IMR-90 (cell line): ENCODE measurements around the gene GTSE1. TPM values are rescaled to one million over a fixed set of nuclear protein-coding genes. Genes with fewer than 3 reads are reported as not detected.

Experiments used
- ATAC-seq: fragments of 200-7000 bp; cut with Tn5 transposase; 2 replicates; pipeline ENCODE4 v1.9.1; 2020; ENCODE audit warnings: low read depth, mild to moderate bottlenecking, moderate library complexity
- BruUV-seq: library from RNA; stranded (reverse); fragments of 400-500 nt; replicated peaks from 2 replicates; lab custom pipeline; 2021; lab: Mats Ljungman, UMichigan
- CTCF ChIA-PET: fragments of 300-600 bp; formaldehyde crosslinking; extraction: SDS; loops from one replicate; lab custom pipeline; 2021; ENCODE audit warnings: antibody characterized with exemption; lab: Yijun Ruan, JAX
- POLR2A ChIA-PET: fragments of 300-600 bp; sonication (Branson Sonifier 250); formaldehyde crosslinking; loops from one replicate; lab custom pipeline; 2022; ENCODE audit warnings: antibody characterized with exemption; ENCODE audit not compliant: unreplicated experiment; lab: Charles Lee
- DNase-seq: peaks from one replicate; pipeline ENCODE4 v3.0.0; 2013
- H2AFZ ChIP-seq: replicated peaks from 2 replicates; pipeline ENCODE3; 2013; ENCODE audit warnings: low read length, mild to moderate bottlenecking; ENCODE audit not compliant: poor library complexity
- H2AK5ac ChIP-seq: 2 replicates; pipeline ENCODE4 v1.6.1; 2013; ENCODE audit warnings: low read depth, low read length, inconsistent platforms
- H2AK9ac ChIP-seq: replicated peaks from 2 replicates; pipeline ENCODE3; 2013; ENCODE audit warnings: mild to moderate bottlenecking, low read depth, low read length, moderate library complexity; ENCODE audit not compliant: poor library complexity
- H2BK120ac ChIP-seq: 2 replicates; pipeline ENCODE4 v1.6.1; 2013; ENCODE audit warnings: low read depth, low read length, inconsistent platforms
- H2BK15ac ChIP-seq: 3 replicates; pipeline ENCODE4 v1.6.1; 2013; ENCODE audit warnings: low read depth, low read length, inconsistent platforms
- H2BK20ac ChIP-seq: 2 replicates; pipeline ENCODE4 v1.6.1; 2013; ENCODE audit warnings: low read depth, mild to moderate bottlenecking, inconsistent platforms, low read length, moderate library complexity
- H2BK5ac ChIP-seq: 2 replicates; pipeline ENCODE4 v1.6.1; 2013; ENCODE audit warnings: mild to moderate bottlenecking, low read depth, low read length, inconsistent platforms; ENCODE audit not compliant: poor library complexity, severe bottlenecking
- H3K14ac ChIP-seq: replicated peaks from 2 replicates; pipeline ENCODE4 v1.6.1; 2013; ENCODE audit warnings: low read depth, low read length, inconsistent platforms
- H3K18ac ChIP-seq: 2 replicates; pipeline ENCODE4 v1.6.1; 2013; ENCODE audit warnings: low read depth, low read length, control low read depth
- H3K23ac ChIP-seq: 2 replicates; pipeline ENCODE4 v1.6.1; 2013; ENCODE audit warnings: low read depth, low read length, inconsistent platforms
- H3K27ac ChIP-seq: 2 replicates; pipeline ENCODE4 v1.5.1; 2013; ENCODE audit warnings: mild to moderate bottlenecking, control low read depth, low read length; ENCODE audit not compliant: insufficient read depth
- H3K27me3 ChIP-seq: 2 replicates; pipeline ENCODE4 v1.6.1; 2013; ENCODE audit warnings: low read length; ENCODE audit not compliant: control insufficient read depth, insufficient read depth
- H3K36me3 ChIP-seq: 2 replicates; pipeline ENCODE4 v1.6.1; 2013; ENCODE audit warnings: low read length, mixed read lengths; ENCODE audit not compliant: control insufficient read depth, insufficient read depth
- H3K4ac ChIP-seq: 2 replicates; pipeline ENCODE4 v1.6.1; 2013; ENCODE audit warnings: low read depth, low read length, inconsistent platforms
- H3K4me1 ChIP-seq: 2 replicates; pipeline ENCODE4 v1.6.1; 2013; ENCODE audit warnings: low read length, mixed read lengths; ENCODE audit not compliant: control insufficient read depth, insufficient read depth
- H3K4me2 ChIP-seq: 2 replicates; pipeline ENCODE4 v1.6.1; 2013; ENCODE audit warnings: low read depth, mild to moderate bottlenecking, control low read depth, low read length, moderate library complexity
- H3K4me3 ChIP-seq: 2 replicates; pipeline ENCODE4 v1.5.1; 2013; ENCODE audit warnings: low read depth, mild to moderate bottlenecking, control low read depth, low read length, moderate library complexity; ENCODE audit not compliant: insufficient read depth
- H3K56ac ChIP-seq: 2 replicates; pipeline ENCODE4 v1.6.1; 2013; ENCODE audit warnings: low read length, inconsistent platforms; ENCODE audit not compliant: insufficient read depth; ENCODE audit errors: extremely low read depth
- H3K79me1 ChIP-seq, 2 experiments: 2 replicates each; pipeline ENCODE4 v1.6.1; 2013; ENCODE audit warnings: low read length in 2 of 2, inconsistent platforms in 1 of 2, low read depth in 1 of 2
- H3K9ac ChIP-seq: 2 replicates; pipeline ENCODE4 v1.6.1; 2013; ENCODE audit warnings: low read depth, low read length, control low read depth
- H3K9me1 ChIP-seq: 2 replicates; pipeline ENCODE4 v1.6.1; 2013; ENCODE audit warnings: low read length, inconsistent platforms; ENCODE audit not compliant: insufficient read depth
- H3K9me3 ChIP-seq: 2 replicates; pipeline ENCODE4 v1.6.1; 2013; ENCODE audit warnings: low read length; ENCODE audit not compliant: control insufficient read depth, insufficient read depth
- H4K20me1 ChIP-seq: 2 replicates; pipeline ENCODE4 v1.6.1; 2013; ENCODE audit warnings: low read length, inconsistent platforms; ENCODE audit not compliant: insufficient read depth
- H4K5ac ChIP-seq: 2 replicates; pipeline ENCODE4 v1.6.1; 2013; ENCODE audit warnings: mild to moderate bottlenecking, low read depth, low read length, control low read depth
- H4K8ac ChIP-seq, 2 experiments: 2 replicates each; pipeline ENCODE4 v1.6.1; 2013; ENCODE audit warnings: low read depth in 2 of 2, low read length in 2 of 2, control low read depth in 1 of 2, inconsistent platforms in 1 of 2
- H4K91ac ChIP-seq: 2 replicates; pipeline ENCODE4 v1.6.1; 2013; ENCODE audit warnings: low read depth, low read length, inconsistent platforms; ENCODE audit not compliant: insufficient read depth
- BHLHE40 ChIP-seq: fragments of 150-350 bp; IDR thresholded peaks from 2 replicates; pipeline ENCODE4 v1.6.1; 2016; ENCODE audit warnings: mild to moderate bottlenecking, low read depth, low read length
- CEBPB ChIP-seq: IDR thresholded peaks from 2 replicates; pipeline ENCODE4 v1.6.1; 2012; ENCODE audit warnings: low read depth, low read length, improper control_type of control experiment
- CHD1 ChIP-seq: IDR thresholded peaks from 2 replicates; pipeline ENCODE4 v1.6.1; 2012; ENCODE audit warnings: low read depth, low read length, improper control_type of control experiment
- CTCF ChIP-seq: conservative IDR thresholded peaks from 2 replicates; pipeline ENCODE4 v1.5.1; 2012; ENCODE audit warnings: mild to moderate bottlenecking, low read depth, low read length, improper control_type of control experiment
- ELK1 ChIP-seq: fragments of 150-350 bp; IDR thresholded peaks from 2 replicates; pipeline ENCODE4 v1.6.1; 2016; ENCODE audit warnings: low read depth, mild to moderate bottlenecking, low read length, moderate library complexity, borderline replicate concordance
- FOS ChIP-seq: fragments of 150-350 bp; IDR thresholded peaks from 2 replicates; pipeline ENCODE4 v1.6.1; 2016; ENCODE audit warnings: low read depth, low read length
- MAFK ChIP-seq: IDR thresholded peaks from 2 replicates; pipeline ENCODE4 v1.6.1; 2012; ENCODE audit warnings: low read depth, low read length, improper control_type of control experiment
- MAZ ChIP-seq: IDR thresholded peaks from 2 replicates; pipeline ENCODE4 v1.6.1; 2012; ENCODE audit warnings: low read depth, mild to moderate bottlenecking, low read length, improper control_type of control experiment, moderate library complexity, borderline replicate concordance
- MXI1 ChIP-seq: IDR thresholded peaks from 2 replicates; pipeline ENCODE4 v1.6.1; 2012; ENCODE audit warnings: low read depth, mild to moderate bottlenecking, low read length, moderate library complexity, borderline replicate concordance
- NFE2L2 ChIP-seq: fragments of 150-350 bp; IDR thresholded peaks from 2 replicates; pipeline ENCODE4 v1.6.1; 2016; ENCODE audit warnings: low read depth, mild to moderate bottlenecking, low read length
- POLR2A ChIP-seq: IDR thresholded peaks from 2 replicates; pipeline ENCODE4 v1.6.1; 2012; ENCODE audit warnings: mild to moderate bottlenecking, low read depth, low read length
- RAD21 ChIP-seq: IDR thresholded peaks from 2 replicates; pipeline ENCODE4 v1.6.1; 2012; ENCODE audit warnings: low read length, improper control_type of control experiment
- RCOR1 ChIP-seq: IDR thresholded peaks from 2 replicates; pipeline ENCODE4 v1.6.1; 2012; ENCODE audit warnings: mild to moderate bottlenecking, low read length, improper control_type of control experiment; ENCODE audit not compliant: insufficient replicate concordance
- RFX5 ChIP-seq: IDR thresholded peaks from 2 replicates; pipeline ENCODE4 v1.8.0; 2012; ENCODE audit warnings: low read depth, mild to moderate bottlenecking, low read length, moderate library complexity
- SMC3 ChIP-seq: fragments of 150-350 bp; IDR thresholded peaks from 2 replicates; pipeline ENCODE4 v1.6.1; 2016; ENCODE audit warnings: low read depth, mild to moderate bottlenecking, antibody characterized with exemption, low read length, moderate library complexity
- USF2 ChIP-seq: fragments of 150-350 bp; IDR thresholded peaks from 2 replicates; pipeline ENCODE4 v1.6.1; 2017; ENCODE audit warnings: mild to moderate bottlenecking, antibody characterized with exemption, low read length, low read depth
- WGBS, 2 experiments: methylation state at CpG; one replicate each; pipeline versions ENCODE4 v1.1.5 to v1.1.7; 2013; ENCODE audit warnings: missing lambda C conversion rate in 2 of 2; ENCODE audit not compliant: insufficient read length in 1 of 2; ENCODE audit errors: extremely low coverage in 2 of 2; 5-methylcytosine and 5-hydroxymethylcytosine counted together
- dilution Hi-C: fragments of 300-500 bp; cut with HindIII; formaldehyde crosslinking; loops from one replicate; pipeline ENCODE4 v1.14.3; 2018; ENCODE audit warnings: low sequenced_read_pairs; ENCODE audit not compliant: unreplicated experiment
- in situ Hi-C: fragments of 300-500 bp; cut with MboI; formaldehyde crosslinking; loops from 3 replicates; pipeline ENCODE4 v1.14.3; 2019; ENCODE audit warnings: low sequenced_read_pairs, inconsistent platforms, mixed read lengths
- intact Hi-C: fragments of 100-400 bp; cut with micrococcal nuclease; formaldehyde crosslinking; loops from 2 replicates; pipeline ENCODE4 v1.10.0; 2022
- polyA plus RNA-seq, 3 experiments: library from polyadenylated mRNA; depleted of rRNA; stranded (reverse); fragments of >200 nt; gene quantifications; 2 replicates each; pipeline ENCODE4 v1.2.3, GENCODE V29; 2012; ENCODE audit warnings: low replicate concordance in 1 of 3
- total RNA-seq: library from RNA; depleted of rRNA; stranded (reverse); fragments of >200 nt; gene quantifications from 2 replicates; pipeline ENCODE4 v1.2.3, GENCODE V29; 2012

GTSE1 gene
- total and polyA plus RNA-seq, 2 of the 4 experiments (the other 2 are of a cell fraction): 5.9 to 17.1 TPM

GRCh38 chr22:46373921-46374662, 77.4 kb downstream of the GTSE1 start:
- H2BK120ac ChIP-seq: no peak overlapping the region
- H3K9me1 ChIP-seq: no peaks in the 10 kb centered on the region; the same call in 1 of the 2 replicates
- H3K18ac ChIP-seq: no peak overlapping the region
- no peak for ATAC-seq
- no peak overlapping the region for H2AK5ac ChIP-seq
- in situ Hi-C loops: no loop called here
- ChIA-PET POLR2A (no interaction called here), CTCF (no interaction called here)
- no peak overlapping the region for H3K23ac ChIP-seq
- H4K20me1 ChIP-seq: no peaks in the 10 kb centered on the region
- H3K4ac ChIP-seq: no peak overlapping the region
- H2BK5ac ChIP-seq: no peak overlapping the region
- no peaks in the 10 kb centered on the region for H3K36me3 ChIP-seq
- H4K91ac ChIP-seq: no peak overlapping the region
- H2BK20ac ChIP-seq: no peak overlapping the region
- H4K8ac ChIP-seq: no peak overlapping the region
- H2BK15ac ChIP-seq: no peak overlapping the region
- no peak overlapping the region for H3K9ac ChIP-seq
- H3K4me2 ChIP-seq: no peak overlapping the region
- no peak overlapping the region for H2AFZ ChIP-seq
- peaks cover 6% of the 10 kb centered on the region for H3K9me3 ChIP-seq
- H3K27me3 ChIP-seq: peaks cover 17% of the 10 kb centered on the region; the same call in 1 of the 2 replicates
- no peak overlapping the region for H3K56ac ChIP-seq
- 41% methylated on average over 15 of the region's 31 CpGs; no CpG with 5 or more reads in 1 of the 2 experiments for WGBS, 2 experiments
- no peak overlapping the region for H3K14ac ChIP-seq
- intact Hi-C loops: no loop called here
- no peaks in the 10 kb centered on the region for H3K79me1 ChIP-seq
- DNase-seq: no peak
- H3K27ac ChIP-seq: no peak overlapping the region
- TF ChIP-seq CTCF (no peak), MXI1 (no peak), SMC3 (no peak), FOS (no peak), CEBPB (no peak), MAZ (no peak), RAD21 (no peak), POLR2A (no peak), NFE2L2 (no peak), BHLHE40 (no peak), RFX5 (no peak), RCOR1 (no peak), CHD1 (no peak), MAFK (no peak), USF2 (no peak), ELK1 (no peak)
- no TSS peak for BruUV-seq
- no peak overlapping the region for H2AK9ac ChIP-seq
- dilution Hi-C loops: no loop called here
- no peak overlapping the region for H4K5ac ChIP-seq
- no peaks in the 10 kb centered on the region; the same call in 1 of the 2 replicates for H3K4me1 ChIP-seq
- no peak overlapping the region for H3K4me3 ChIP-seq
